ENCODE data around the gene IGF1. TPM values are rescaled to one million over a fixed set of nuclear protein-coding genes. Genes with fewer than 3 reads are reported as not detected.

IGF1 gene
- total RNA-seq, 1 experiment from 2014 or later: not detected

DNA sequence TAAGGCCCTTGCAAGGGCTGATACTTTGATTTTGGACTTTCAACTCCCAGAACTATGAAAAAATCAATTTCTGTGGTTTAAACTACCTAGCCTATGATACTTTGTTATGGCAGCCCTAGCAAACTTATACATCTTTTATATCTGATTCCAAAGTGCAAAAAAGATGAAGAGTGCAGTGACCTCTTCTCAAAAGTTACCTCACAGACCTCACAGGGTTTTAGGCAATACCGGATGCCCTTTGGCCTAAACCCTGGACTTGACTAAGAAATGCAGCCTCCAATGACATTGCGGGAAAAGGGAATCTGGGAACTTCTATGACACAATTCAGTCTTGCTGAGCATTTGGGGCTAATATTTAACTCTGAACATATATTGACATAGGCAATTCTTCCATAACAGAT, 63.3 kb downstream of the IGF1 start (continued):
- no peak for TF ChIP-seq ZNF425 (CRISPR knock-in tag; conservative IDR thresholded peaks at IDR 0.05)
- no peak for TF ChIP-seq GRHL2 (CRISPR knock-in tag; IDR thresholded peaks at IDR 0.05; ENCODE audit: insufficient replicate concordance, severe bottlenecking)

GRCh38 chr12:102415515-102415914, 64.8 kb downstream of the IGF1 start:
- H3K27me3 Mint-ChIP-seq (ENCODE audit: low read depth): no peaks in the 10 kb centered on the region; the same call in 1 of the 2 replicates
- ChIA-PET CTCF (no interaction called here), POLR2A (no interaction called here)
- no peaks in the 10 kb centered on the region; the same call in 1 of the 2 replicates for H3K9me3 Mint-ChIP-seq
- ATAC-seq (no peak), DNase-seq (ENCODE audit: low spot score) (no peak)
- no peak overlapping the region for H3K4me3 Mint-ChIP-seq
- no peaks in the 10 kb centered on the region for H3K36me3 Mint-ChIP-seq
- TF ChIP-seq USF2 (CRISPR knock-in tag; IDR thresholded peaks at IDR 0.05) (no peak), ATF3 (CRISPR knock-in tag; conservative IDR thresholded peaks at IDR 0.05) (no peak), TP53 (CRISPR knock-in tag; IDR thresholded peaks at IDR 0.05) (no peak), TEAD4 (CRISPR knock-in tag; IDR thresholded peaks at IDR 0.05) (no peak), ZNF281 (CRISPR knock-in tag; IDR thresholded peaks at IDR 0.05) (no peak), JUN (CRISPR knock-in tag; IDR thresholded peaks at IDR 0.05) (no peak), NR2C2 (CRISPR knock-in tag; IDR thresholded peaks at IDR 0.05) (no peak), ZNF416 (CRISPR knock-in tag; IDR thresholded peaks at IDR 0.05) (no peak), MYBL2 (CRISPR knock-in tag; IDR thresholded peaks at IDR 0.05) (no peak), SP1 (CRISPR knock-in tag; conservative IDR thresholded peaks at IDR 0.05) (no peak), KAT7 (CRISPR knock-in tag; IDR thresholded peaks at IDR 0.05; ENCODE audit: borderline replicate concordance) (no peak), ZBTB21 (CRISPR knock-in tag; IDR thresholded peaks at IDR 0.05; ENCODE audit: borderline replicate concordance) (no peak), ZNF121 (CRISPR knock-in tag; IDR thresholded peaks at IDR 0.05) (no peak), ZNF396 (CRISPR knock-in tag; IDR thresholded peaks at IDR 0.05; ENCODE audit: borderline replicate concordance) (no peak), SMAD3 (CRISPR knock-in tag; IDR thresholded peaks at IDR 0.05; ENCODE audit: borderline replicate concordance) (no peak), PRDM15 (CRISPR knock-in tag; IDR thresholded peaks at IDR 0.05) (no peak), NFYB (CRISPR knock-in tag; conservative IDR thresholded peaks at IDR 0.05; ENCODE audit: low read depth) (no peak)
- TF ChIP-seq, protein P1, sequence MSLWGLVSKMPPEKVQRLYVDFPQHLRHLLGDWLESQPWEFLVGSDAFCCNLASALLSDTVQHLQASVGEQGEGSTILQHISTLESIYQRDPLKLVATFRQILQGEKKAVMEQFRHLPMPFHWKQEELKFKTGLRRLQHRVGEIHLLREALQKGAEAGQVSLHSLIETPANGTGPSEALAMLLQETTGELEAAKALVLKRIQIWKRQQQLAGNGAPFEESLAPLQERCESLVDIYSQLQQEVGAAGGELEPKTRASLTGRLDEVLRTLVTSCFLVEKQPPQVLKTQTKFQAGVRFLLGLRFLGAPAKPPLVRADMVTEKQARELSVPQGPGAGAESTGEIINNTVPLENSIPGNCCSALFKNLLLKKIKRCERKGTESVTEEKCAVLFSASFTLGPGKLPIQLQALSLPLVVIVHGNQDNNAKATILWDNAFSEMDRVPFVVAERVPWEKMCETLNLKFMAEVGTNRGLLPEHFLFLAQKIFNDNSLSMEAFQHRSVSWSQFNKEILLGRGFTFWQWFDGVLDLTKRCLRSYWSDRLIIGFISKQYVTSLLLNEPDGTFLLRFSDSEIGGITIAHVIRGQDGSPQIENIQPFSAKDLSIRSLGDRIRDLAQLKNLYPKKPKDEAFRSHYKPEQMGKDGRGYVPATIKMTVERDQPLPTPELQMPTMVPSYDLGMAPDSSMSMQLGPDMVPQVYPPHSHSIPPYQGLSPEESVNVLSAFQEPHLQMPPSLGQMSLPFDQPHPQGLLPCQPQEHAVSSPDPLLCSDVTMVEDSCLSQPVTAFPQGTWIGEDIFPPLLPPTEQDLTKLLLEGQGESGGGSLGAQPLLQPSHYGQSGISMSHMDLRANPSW (CRISPR knock-in tag; conservative IDR thresholded peaks at IDR 0.05; ENCODE audit: low read depth): no peak
- TF ChIP-seq, protein P2, sequence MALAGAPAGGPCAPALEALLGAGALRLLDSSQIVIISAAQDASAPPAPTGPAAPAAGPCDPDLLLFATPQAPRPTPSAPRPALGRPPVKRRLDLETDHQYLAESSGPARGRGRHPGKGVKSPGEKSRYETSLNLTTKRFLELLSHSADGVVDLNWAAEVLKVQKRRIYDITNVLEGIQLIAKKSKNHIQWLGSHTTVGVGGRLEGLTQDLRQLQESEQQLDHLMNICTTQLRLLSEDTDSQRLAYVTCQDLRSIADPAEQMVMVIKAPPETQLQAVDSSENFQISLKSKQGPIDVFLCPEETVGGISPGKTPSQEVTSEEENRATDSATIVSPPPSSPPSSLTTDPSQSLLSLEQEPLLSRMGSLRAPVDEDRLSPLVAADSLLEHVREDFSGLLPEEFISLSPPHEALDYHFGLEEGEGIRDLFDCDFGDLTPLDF (CRISPR knock-in tag; IDR thresholded peaks at IDR 0.05): no peak
- TF ChIP-seq, protein P3, sequence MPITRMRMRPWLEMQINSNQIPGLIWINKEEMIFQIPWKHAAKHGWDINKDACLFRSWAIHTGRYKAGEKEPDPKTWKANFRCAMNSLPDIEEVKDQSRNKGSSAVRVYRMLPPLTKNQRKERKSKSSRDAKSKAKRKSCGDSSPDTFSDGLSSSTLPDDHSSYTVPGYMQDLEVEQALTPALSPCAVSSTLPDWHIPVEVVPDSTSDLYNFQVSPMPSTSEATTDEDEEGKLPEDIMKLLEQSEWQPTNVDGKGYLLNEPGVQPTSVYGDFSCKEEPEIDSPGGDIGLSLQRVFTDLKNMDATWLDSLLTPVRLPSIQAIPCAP (CRISPR knock-in tag; IDR thresholded peaks at IDR 0.05): no peak
- H3K27ac Mint-ChIP-seq: no peak overlapping the region
- H3K4me1 Mint-ChIP-seq: no peaks in the 10 kb centered on the region

Measured in WTC11 (cell line).